GM10248 (cell line): ENCODE measurements around the gene WDR37.

Source experiments
- CTCF ChIA-PET: fragments of 300-600 bp; sonication (Branson Sonifier 250); formaldehyde crosslinking; extraction: SDS; loops from one replicate; lab custom pipeline; 2021; ENCODE audit warnings: antibody characterized with exemption; lab: Yijun Ruan, JAX
- POLR2A ChIA-PET: fragments of 350-650 bp; sonication (Branson Sonifier 250); formaldehyde crosslinking; extraction: SDS; loops from one replicate; lab custom pipeline; 2020; ENCODE audit warnings: antibody characterized with exemption; lab: Yijun Ruan, JAX
- DNase-seq: peaks from one replicate; pipeline ENCODE4 v3.0.0; 2012; ENCODE audit errors: extremely low spot score
- CTCF ChIP-seq: IDR thresholded peaks from 2 replicates; pipeline ENCODE4 v1.5.1; 2012; ENCODE audit warnings: mild to moderate bottlenecking, low read depth; ENCODE audit errors: extremely low read depth, missing control alignments, control extremely low read depth

WDR37 gene

GRCh38 chr10:1074052-1074747 lies 18.0 kb downstream of the WDR37 start:
- no peak for DNase-seq
- TF ChIP-seq CTCF = peak; percentile 21
- ChIA-PET CTCF (interaction anchor here (1.7 kb wide), 1 partner anchor 12 kb away, joined by 4 read pairs; no protein-coding TSS in a partner anchor), POLR2A (no interaction called here)

DNA sequence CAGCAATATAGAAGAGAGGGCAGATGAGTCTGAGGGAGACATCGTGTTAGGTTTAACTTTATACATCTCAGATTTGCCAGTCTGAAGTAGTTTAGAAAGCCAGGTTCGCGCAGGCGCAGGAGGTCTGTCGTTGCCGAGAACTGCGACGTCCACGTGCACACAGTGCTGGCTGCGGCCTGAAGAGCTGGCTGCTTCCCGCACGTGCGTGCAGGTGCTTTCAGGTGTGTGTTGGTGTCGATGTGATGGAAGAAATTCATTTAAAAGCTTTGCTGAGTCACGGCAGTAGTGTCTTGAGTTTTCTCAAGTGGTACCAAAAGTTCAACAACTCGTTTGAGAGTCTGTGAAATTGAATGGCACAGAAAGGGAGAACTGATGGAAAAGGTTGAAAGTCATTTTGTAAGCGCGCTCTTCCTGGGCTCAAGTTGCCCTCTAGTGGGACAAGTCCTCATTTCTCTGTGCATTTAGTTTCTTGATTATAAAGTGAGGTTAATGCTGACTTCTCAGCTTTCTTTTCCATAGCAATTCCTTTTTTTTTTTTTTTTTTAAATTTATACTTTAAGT lies 18.6 kb downstream of the WDR37 start:
- DNase-seq = no peak
- ChIA-PET CTCF (no interaction called here), POLR2A (no interaction called here)
- peak; percentile 20 for TF ChIP-seq CTCF

DNA sequence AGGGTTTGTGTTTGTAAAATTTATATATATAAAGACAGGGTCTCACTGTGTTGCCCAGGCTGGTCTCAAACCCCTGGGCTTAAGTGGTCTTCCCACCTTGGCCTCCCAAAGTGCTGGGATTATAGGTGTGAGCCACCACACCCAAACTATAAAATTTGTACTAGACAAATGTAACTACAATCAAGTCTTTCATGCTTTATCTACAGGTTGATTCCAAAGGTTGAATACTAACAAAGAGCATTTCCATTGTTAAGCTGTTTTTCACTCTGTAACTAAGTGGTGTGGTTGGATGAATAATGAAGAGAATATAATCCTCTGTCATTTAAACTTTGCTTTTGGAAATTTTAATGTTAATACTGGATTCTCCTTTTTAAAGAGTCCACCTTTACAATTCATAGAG lies 22.5 kb downstream of the WDR37 start:
- POLR2A ChIA-PET = no interaction called here
- no peak for TF ChIP-seq CTCF
- no peak for DNase-seq
- CTCF ChIA-PET = interaction anchor here (0.8 kb wide), 1 partner anchor 64 kb away, joined by 3 read pairs; no protein-coding TSS in a partner anchor

- TF ChIP-seq CTCF = no peak
- ChIA-PET POLR2A (no interaction called here), CTCF (no interaction called here)
- no peak for DNase-seq
These were observed 27.4 kb downstream of the WDR37 start for GRCh38 chr10:1083581-1083980.

DNA sequence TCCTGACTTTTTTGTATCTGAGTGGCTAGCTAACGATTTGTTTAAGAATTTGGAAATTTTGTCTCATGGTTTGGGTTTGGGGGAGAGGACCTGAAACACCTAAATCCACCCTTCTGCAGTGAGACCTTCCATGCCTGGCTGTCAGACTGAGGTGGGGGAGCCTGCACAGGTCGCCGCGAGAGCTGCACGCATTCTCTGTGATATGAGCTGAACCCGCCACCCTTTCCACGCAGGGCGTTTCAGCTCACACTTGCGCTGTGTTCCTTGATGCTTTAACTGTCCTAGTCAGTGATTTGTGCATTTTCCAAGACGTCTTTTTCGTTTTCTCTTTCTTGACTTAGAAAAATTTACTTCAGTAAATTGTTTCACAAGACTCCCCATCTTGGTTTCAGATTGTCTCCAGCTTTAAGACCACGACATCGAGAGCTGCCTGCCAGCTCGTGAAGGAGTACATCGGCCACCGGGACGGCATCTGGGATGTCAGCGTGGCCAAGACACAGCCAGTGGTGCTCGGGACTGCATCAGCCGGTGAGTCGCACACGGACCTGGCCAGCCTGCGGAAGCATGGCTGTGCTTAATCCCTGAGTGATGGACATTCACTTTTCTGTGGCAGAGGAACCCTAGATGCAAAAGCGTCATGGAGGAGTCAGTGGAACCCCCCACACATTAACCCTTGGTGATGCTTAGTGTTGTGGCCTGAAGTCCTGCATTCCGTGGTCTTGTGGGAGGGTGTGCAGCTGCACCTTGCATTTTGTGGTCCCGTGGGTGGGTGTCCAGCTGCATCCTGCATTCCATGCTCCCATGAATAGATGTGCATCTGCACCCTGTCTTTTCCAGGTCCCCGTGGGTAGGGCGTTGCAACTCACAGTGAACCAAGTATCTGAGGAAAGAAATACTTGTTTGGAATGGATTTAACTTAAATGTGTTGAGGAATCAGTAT lies 28.1 kb downstream of the WDR37 start:
- no peak for TF ChIP-seq CTCF
- ChIA-PET POLR2A (no interaction called here), CTCF (no interaction called here)
- DNase-seq = no peak

DNA sequence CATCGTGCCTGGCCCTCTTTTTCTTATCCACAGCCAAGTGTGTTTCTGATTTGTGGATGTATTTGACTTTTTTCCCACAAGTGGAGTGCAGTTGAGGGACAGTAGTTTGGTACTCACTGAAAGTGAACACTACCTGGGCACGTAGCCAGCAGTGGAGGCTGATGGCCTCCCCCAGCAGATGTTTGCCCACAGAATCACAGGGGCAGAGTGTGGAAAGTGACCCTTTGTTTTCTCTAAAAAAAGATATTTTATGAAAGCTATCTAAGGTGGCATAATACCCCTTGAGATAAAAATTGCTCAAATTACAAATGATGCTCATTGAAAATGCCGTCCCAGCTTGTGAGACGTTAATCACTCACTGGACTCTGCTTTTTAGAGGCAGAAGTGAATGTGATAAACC lies 29.1 kb downstream of the WDR37 start:
- ChIA-PET POLR2A (no interaction called here), CTCF (no interaction called here)
- no peak for TF ChIP-seq CTCF
- DNase-seq = no peak
